Fibroblast of mammary gland (primary cell): ENCODE results near the gene ARHGEF28.
A peak's percentile ranks its signal among the peaks of the same experiment; 100 is the strongest.

Source experiments
- DNase-seq: peaks from one replicate; pipeline ENCODE4 v3.0.0-alpha.2; 2010; ENCODE audit warnings: low read depth
- H3K4me3 ChIP-seq: 2 replicates; pipeline ENCODE4 v1.5.1; 2011; ENCODE audit warnings: low read depth, mild to moderate bottlenecking, low read length, moderate library complexity; ENCODE audit not compliant: control insufficient read depth
- TF ChIP-seq, protein P1 (sequence below): conservative IDR thresholded peaks from 2 replicates; pipeline ENCODE4 v1.5.1; 2011; ENCODE audit warnings: low read depth, low read length, inconsistent platforms; ENCODE audit not compliant: control insufficient read depth, insufficient read depth

Gene ARHGEF28

GRCh38 chr5:73716284-73716808 lies 90.3 kb downstream of the ARHGEF28 start:
- TF ChIP-seq, protein P1, sequence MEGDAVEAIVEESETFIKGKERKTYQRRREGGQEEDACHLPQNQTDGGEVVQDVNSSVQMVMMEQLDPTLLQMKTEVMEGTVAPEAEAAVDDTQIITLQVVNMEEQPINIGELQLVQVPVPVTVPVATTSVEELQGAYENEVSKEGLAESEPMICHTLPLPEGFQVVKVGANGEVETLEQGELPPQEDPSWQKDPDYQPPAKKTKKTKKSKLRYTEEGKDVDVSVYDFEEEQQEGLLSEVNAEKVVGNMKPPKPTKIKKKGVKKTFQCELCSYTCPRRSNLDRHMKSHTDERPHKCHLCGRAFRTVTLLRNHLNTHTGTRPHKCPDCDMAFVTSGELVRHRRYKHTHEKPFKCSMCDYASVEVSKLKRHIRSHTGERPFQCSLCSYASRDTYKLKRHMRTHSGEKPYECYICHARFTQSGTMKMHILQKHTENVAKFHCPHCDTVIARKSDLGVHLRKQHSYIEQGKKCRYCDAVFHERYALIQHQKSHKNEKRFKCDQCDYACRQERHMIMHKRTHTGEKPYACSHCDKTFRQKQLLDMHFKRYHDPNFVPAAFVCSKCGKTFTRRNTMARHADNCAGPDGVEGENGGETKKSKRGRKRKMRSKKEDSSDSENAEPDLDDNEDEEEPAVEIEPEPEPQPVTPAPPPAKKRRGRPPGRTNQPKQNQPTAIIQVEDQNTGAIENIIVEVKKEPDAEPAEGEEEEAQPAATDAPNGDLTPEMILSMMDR = no peak
- DNase-seq = no peak

GRCh38 chr5:73718762-73719161 lies 92.8 kb downstream of the ARHGEF28 start:
- TF ChIP-seq, protein P1 = no peak
- no peak for DNase-seq
- no peak overlapping the region for H3K4me3 ChIP-seq

More at GRCh38 chr5:73716284-73716808, 90.3 kb downstream of the ARHGEF28 start:
- no peak overlapping the region for H3K4me3 ChIP-seq

GRCh38 chr5:73719632-73720031 lies 93.6 kb downstream of the ARHGEF28 start:
- H3K4me3 ChIP-seq = no peak overlapping the region
- TF ChIP-seq, protein P1 = no peak
- DNase-seq = no peak

DNA sequence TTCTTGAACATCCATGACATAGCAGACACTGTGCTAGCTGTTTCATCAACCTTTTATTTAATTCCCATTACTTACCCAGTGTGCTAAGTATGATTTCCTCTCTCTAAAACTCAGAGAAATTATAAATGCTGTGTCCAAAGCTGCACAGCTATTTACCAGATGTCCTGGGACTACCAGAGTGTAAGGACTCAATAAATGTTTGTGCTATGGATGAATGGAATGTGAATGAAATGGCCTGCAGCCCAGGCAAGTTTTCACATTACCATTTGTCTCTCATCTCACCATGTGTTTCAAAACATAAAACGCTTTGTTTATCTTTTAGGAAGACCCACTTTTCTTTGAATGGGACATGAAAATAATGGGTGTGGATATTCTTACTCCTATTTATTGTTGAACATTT lies 96.2 kb downstream of the ARHGEF28 start:
- TF ChIP-seq, protein P1 = no peak
- no peak overlapping the region for H3K4me3 ChIP-seq
- DNase-seq = peak; percentile 25

GRCh38 chr5:73726071-73726470 lies 100.1 kb downstream of the ARHGEF28 start:
- TF ChIP-seq, protein P1 = no peak
- no peak overlapping the region for H3K4me3 ChIP-seq
- no peak for DNase-seq

DNA sequence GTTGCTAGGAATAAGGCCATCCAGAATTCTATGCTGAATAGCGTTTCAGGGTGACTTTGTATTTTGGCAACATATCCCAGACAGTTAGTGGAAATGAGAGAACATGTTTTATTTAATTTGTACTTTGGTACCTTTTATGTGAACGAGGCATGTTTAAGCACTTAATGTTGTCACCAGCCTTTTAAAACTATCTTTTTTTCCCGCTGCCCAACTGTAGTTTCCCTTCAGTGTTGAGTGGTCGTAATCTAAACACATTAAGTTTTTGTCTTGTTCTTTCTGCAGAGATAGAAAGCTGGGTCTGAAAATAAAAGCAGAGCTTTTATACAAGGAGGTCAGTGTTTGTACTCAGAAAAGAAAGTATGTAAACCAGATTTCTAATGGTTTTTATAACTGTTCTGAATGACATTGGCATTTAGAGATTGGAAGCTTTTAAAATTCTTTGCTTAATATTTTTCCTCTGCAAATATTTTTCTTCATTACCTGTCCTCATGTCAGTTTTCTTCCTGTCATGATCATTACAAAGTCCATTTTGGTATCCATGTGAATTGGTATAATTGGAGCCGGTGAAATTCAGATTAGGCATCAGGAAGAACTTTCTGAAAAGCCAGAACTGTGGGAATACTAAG lies 100.7 kb downstream of the ARHGEF28 start:
- no peak overlapping the region for H3K4me3 ChIP-seq
- DNase-seq = no peak
- TF ChIP-seq, protein P1 = no peak
